RWPE2 (cell line): Measurements from ENCODE around the gene FBXO17.

Source experiments
- ATAC-seq: fragments of 200-7000 bp; cut with Tn5 transposase; 3 replicates; pipeline ENCODE4 v1.9.1; 2021; ENCODE audit warnings: low read depth
- DNase-seq: peaks from one replicate; pipeline ENCODE4 v3.0.0-alpha.2; 2020; ENCODE audit warnings: low spot score
- H3K27ac ChIP-seq: fragments of 450-650 bp; 2 replicates; pipeline ENCODE4 v1.5.1; 2017; ENCODE audit warnings: mild to moderate bottlenecking; ENCODE audit not compliant: poor library complexity, severe bottlenecking
- H3K27me3 ChIP-seq: fragments of 250-450 bp; sonication (Bioruptor Pico); 2 replicates; pipeline ENCODE4 v1.5.1; 2021; ENCODE audit warnings: mild to moderate bottlenecking, moderate library complexity; ENCODE audit not compliant: insufficient read depth, poor library complexity, severe bottlenecking
- H3K36me3 ChIP-seq: fragments of 250-450 bp; sonication (Bioruptor Pico); 2 replicates; pipeline ENCODE4 v1.5.1; 2020; ENCODE audit warnings: low read depth, mild to moderate bottlenecking, moderate library complexity
- H3K4me1 ChIP-seq: fragments of 250-450 bp; sonication (Bioruptor Pico); 2 replicates; pipeline ENCODE4 v1.5.1; 2021; ENCODE audit warnings: mild to moderate bottlenecking, moderate library complexity; ENCODE audit not compliant: insufficient read depth, poor library complexity, severe bottlenecking
- H3K4me3 ChIP-seq: fragments of 250-450 bp; sonication (Bioruptor Pico); 2 replicates; pipeline ENCODE4 v1.5.1; 2021; ENCODE audit warnings: mild to moderate bottlenecking, moderate library complexity; ENCODE audit not compliant: severe bottlenecking
- H3K9me3 ChIP-seq: fragments of 250-450 bp; sonication (Bioruptor Pico); 2 replicates; pipeline ENCODE4 v1.5.1; 2021; ENCODE audit warnings: mild to moderate bottlenecking, moderate library complexity; ENCODE audit not compliant: severe bottlenecking
- CTCF ChIP-seq: fragments of 450-650 bp; IDR thresholded peaks from one replicate; pipeline ENCODE4 v1.5.1; 2017; ENCODE audit warnings: mild to moderate bottlenecking, moderate library complexity; ENCODE audit not compliant: poor library complexity, severe bottlenecking

The FBXO17 gene

GRCh38 chr19:38952395-38953165 lies 23.0 kb downstream of the FBXO17 start:
- ATAC-seq (peak; percentile 28; the same call in 1 of the 3 replicates), DNase-seq (no peak)
- peak; percentile 36 for TF ChIP-seq CTCF
- no peaks in the 10 kb centered on the region for H3K36me3 ChIP-seq
- H3K27me3 ChIP-seq = no peaks in the 10 kb centered on the region
- no peaks in the 10 kb centered on the region for H3K4me1 ChIP-seq
- H3K4me3 ChIP-seq = no peak overlapping the region
- H3K9me3 ChIP-seq = no peaks in the 10 kb centered on the region
- H3K27ac ChIP-seq = no peak overlapping the region

- Histone ChIP-seq H3K36me3 (no peaks in the 10 kb centered on the region), H3K9me3 (no peaks in the 10 kb centered on the region), H3K4me3 (no peak overlapping the region), H3K27ac (no peak overlapping the region), H3K4me1 (no peaks in the 10 kb centered on the region), H3K27me3 (no peaks in the 10 kb centered on the region)
- TF ChIP-seq CTCF = no peak
- no peak for ATAC-seq
- no peak for DNase-seq
These were observed 24.4 kb downstream of the FBXO17 start for GRCh38 chr19:38951187-38951586.

- Histone ChIP-seq H3K9me3 (no peaks in the 10 kb centered on the region), H3K27me3 (no peaks in the 10 kb centered on the region), H3K4me1 (no peaks in the 10 kb centered on the region), H3K36me3 (no peaks in the 10 kb centered on the region), H3K4me3 (no peak overlapping the region), H3K27ac (no peak overlapping the region)
- DNase-seq (peak; percentile 84), ATAC-seq (peak; percentile 70)
- TF ChIP-seq CTCF = no peak
These were observed 25.8 kb downstream of the FBXO17 start for GRCh38 chr19:38949580-38950367.

GRCh38 chr19:38946229-38947010 lies 29.1 kb downstream of the FBXO17 start:
- H3K4me3 ChIP-seq = no peak overlapping the region
- H3K36me3 ChIP-seq = no peaks in the 10 kb centered on the region
- H3K9me3 ChIP-seq = no peaks in the 10 kb centered on the region
- ATAC-seq (no peak), DNase-seq (no peak)
- no peaks in the 10 kb centered on the region for H3K27me3 ChIP-seq
- H3K27ac ChIP-seq = no peak overlapping the region
- no peak for TF ChIP-seq CTCF
- H3K4me1 ChIP-seq = no peaks in the 10 kb centered on the region
